ENCODE results near the gene APBA1.

Gene APBA1

GRCh38 chr9:69397384-69398214, 274.6 kb downstream of the APBA1 start:
- DNase-seq, result no peak
- in situ Hi-C loops (cut with MboI; ENCODE audit: low pct_unique_long_range_greater_than_20kb, low sequenced_read_pairs), result no loop called here

- in situ Hi-C loops (cut with MboI; ENCODE audit: low pct_unique_long_range_greater_than_20kb, low sequenced_read_pairs), result no loop called here
- DNase-seq, result no peak
Measured at GRCh38 chr9:69396759-69397158, 275.4 kb downstream of the APBA1 start.

GRCh38 chr9:69395718-69396117, 276.5 kb downstream of the APBA1 start:
- in situ Hi-C loops (cut with MboI; ENCODE audit: low pct_unique_long_range_greater_than_20kb, low sequenced_read_pairs), result no loop called here
- no peak for DNase-seq

GRCh38 chr9:69393425-69393824, 278.7 kb downstream of the APBA1 start:
- in situ Hi-C loops (cut with MboI; ENCODE audit: low pct_unique_long_range_greater_than_20kb, low sequenced_read_pairs), result no loop called here
- DNase-seq, result no peak

- in situ Hi-C loops (cut with MboI; ENCODE audit: low pct_unique_long_range_greater_than_20kb, low sequenced_read_pairs), result no loop called here
Measured at GRCh38 chr9:69392826-69393225, 279.3 kb downstream of the APBA1 start.

GRCh38 chr9:69391946-69392345, 280.2 kb downstream of the APBA1 start:
- no peak for DNase-seq
- in situ Hi-C loops (cut with MboI; ENCODE audit: low pct_unique_long_range_greater_than_20kb, low sequenced_read_pairs), result no loop called here

More at GRCh38 chr9:69392826-69393225, 279.3 kb downstream of the APBA1 start:
- DNase-seq, result no peak

- DNase-seq, result no peak
- in situ Hi-C loops (cut with MboI; ENCODE audit: low pct_unique_long_range_greater_than_20kb, low sequenced_read_pairs), result no loop called here
Measured at GRCh38 chr9:69391487-69391886, 280.7 kb downstream of the APBA1 start.

- no peak for DNase-seq
- in situ Hi-C loops (cut with MboI; ENCODE audit: low pct_unique_long_range_greater_than_20kb, low sequenced_read_pairs), result no loop called here
Measured at GRCh38 chr9:69389437-69389995, 282.7 kb downstream of the APBA1 start.

- no peak for DNase-seq
- in situ Hi-C loops (cut with MboI; ENCODE audit: low pct_unique_long_range_greater_than_20kb, low sequenced_read_pairs), result no loop called here
Measured at GRCh38 chr9:69388596-69388995, 283.6 kb downstream of the APBA1 start.

GRCh38 chr9:69386651-69387050, 285.5 kb downstream of the APBA1 start:
- no peak for DNase-seq
- in situ Hi-C loops (cut with MboI; ENCODE audit: low pct_unique_long_range_greater_than_20kb, low sequenced_read_pairs), result no loop called here

- in situ Hi-C loops (cut with MboI; ENCODE audit: low pct_unique_long_range_greater_than_20kb, low sequenced_read_pairs), result no loop called here
- no peak for DNase-seq
Measured at GRCh38 chr9:69385581-69386033, 286.6 kb downstream of the APBA1 start.

- in situ Hi-C loops (cut with MboI; ENCODE audit: low pct_unique_long_range_greater_than_20kb, low sequenced_read_pairs), result no loop called here
- no peak for DNase-seq
Measured at GRCh38 chr9:69382135-69382534, 290.0 kb downstream of the APBA1 start.

GRCh38 chr9:69380811-69381210, 291.4 kb downstream of the APBA1 start:
- in situ Hi-C loops (cut with MboI; ENCODE audit: low pct_unique_long_range_greater_than_20kb, low sequenced_read_pairs), result no loop called here
- no peak for DNase-seq

- no peak for DNase-seq
- in situ Hi-C loops (cut with MboI; ENCODE audit: low pct_unique_long_range_greater_than_20kb, low sequenced_read_pairs), result no loop called here
Measured at GRCh38 chr9:69380301-69380700, 291.9 kb downstream of the APBA1 start.

GRCh38 chr9:69379270-69379982, 292.7 kb downstream of the APBA1 start:
- in situ Hi-C loops (cut with MboI; ENCODE audit: low pct_unique_long_range_greater_than_20kb, low sequenced_read_pairs), result no loop called here
- DNase-seq, result no peak

- no peak for DNase-seq
- in situ Hi-C loops (cut with MboI; ENCODE audit: low pct_unique_long_range_greater_than_20kb, low sequenced_read_pairs), result no loop called here
Measured at GRCh38 chr9:69377981-69378380, 294.2 kb downstream of the APBA1 start.

All from KBM-7 (cell line).